HCT116 (cell line): Measurements from ENCODE around the gene PACRG. TPM values are rescaled to one million over a fixed set of nuclear protein-coding genes. Genes with fewer than 3 reads are reported as not detected.

Experiments used
- ATAC-seq: fragments of 200-7000 bp; cut with Tn5 transposase; 2 replicates; pipeline ENCODE4 v1.9.1; 2020; ENCODE audit warnings: mild to moderate bottlenecking, moderate library complexity
- BruUV-seq: library from RNA; stranded (reverse); fragments of 400-500 nt; replicated peaks from 2 replicates; lab custom pipeline; 2021; lab: Mats Ljungman, UMichigan
- CTCF ChIA-PET: fragments of 300-600 bp; sonication (Branson Sonifier 250); formaldehyde crosslinking; loops from one replicate; lab custom pipeline; 2021; ENCODE audit warnings: antibody characterized with exemption; lab: Charles Lee
- POLR2A ChIA-PET: fragments of 300-600, 350-600 bp; sonication (Branson Sonifier 250); formaldehyde crosslinking; loops from one replicate; lab custom pipeline; 2021; ENCODE audit warnings: antibody characterized with exemption; lab: Charles Lee
- RAD21 ChIA-PET, 2 experiments: fragments of 300-600 bp; sonication (Branson Sonifier 250); formaldehyde crosslinking; loops; one replicate each; lab custom pipeline; 2023; ENCODE audit warnings: low total read pairs in 2 of 2; ENCODE audit not compliant: uncharacterized antibody in 2 of 2, unreplicated experiment in 2 of 2, low non-redundant PET in 1 of 2; lab: Charles Lee
- DNase-seq: peaks from one replicate; pipeline ENCODE4 v3.0.0-alpha.2; 2010; ENCODE audit warnings: low read depth, low spot score
- H2AFZ ChIP-seq: fragments of 200-600 bp; shearing (Covaris generic), sonication (generic); 2 replicates; pipeline ENCODE4 v1.6.1; 2017; ENCODE audit warnings: low read depth, mixed run types, mixed read lengths, antibody characterized with exemption, low read length; ENCODE audit not compliant: poor library complexity, severe bottlenecking
- H3K27ac ChIP-seq: 2 replicates; pipeline ENCODE4 v1.5.1; 2012; ENCODE audit warnings: low read depth, low read length
- H3K27me3 ChIP-seq: fragments of 200-600 bp; sonication (generic); 2 replicates; pipeline ENCODE4 v1.6.1; 2016; ENCODE audit warnings: mixed run types, low read length, mixed read lengths; ENCODE audit not compliant: insufficient read depth
- H3K36me3 ChIP-seq, 2 experiments: fragments of 200-500 bp in 1 of 2; fragments of 200-600 bp in 1 of 2; sonication (Bioruptor generic) in 1 of 2; sonication (generic) in 1 of 2; 2 replicates each; pipeline versions ENCODE4 v1.5.1 to v1.6.1; 2014 to 2016; ENCODE audit warnings: low read length in 2 of 2, inconsistent platforms in 1 of 2, mixed read lengths in 1 of 2, mixed run types in 1 of 2; ENCODE audit not compliant: insufficient read depth in 2 of 2, control insufficient read depth in 1 of 2
- H3K4me1 ChIP-seq, 2 experiments: fragments of 200-600 bp in 1 of 2; sonication (generic) in 1 of 2; 2 replicates each; pipeline versions ENCODE4 v1.5.1 to v1.6.1; 2012 to 2017; ENCODE audit warnings: low read length in 2 of 2, inconsistent platforms in 1 of 2, mild to moderate bottlenecking in 1 of 2, mixed read lengths in 1 of 2, mixed run types in 1 of 2, moderate library complexity in 1 of 2; ENCODE audit not compliant: insufficient read depth in 2 of 2, control insufficient read depth in 1 of 2
- H3K4me2 ChIP-seq: fragments of 200-600 bp; sonication (generic); 2 replicates; pipeline ENCODE4 v1.6.1; 2017; ENCODE audit warnings: mixed run types, low read length, mixed read lengths
- H3K4me3 ChIP-seq, 2 experiments: fragments of 200-600 bp in 1 of 2; sonication (generic) in 1 of 2; replicated peaks in 1 of 2; 2 replicates each; pipeline ENCODE4 v1.5.1; 2011 to 2016; ENCODE audit warnings: low read length in 2 of 2, control low read depth in 1 of 2, low read depth in 1 of 2, mild to moderate bottlenecking in 1 of 2, mixed read lengths in 1 of 2, mixed run types in 1 of 2
- H3K79me2 ChIP-seq: fragments of 200-600 bp; sonication (generic); 2 replicates; pipeline ENCODE4 v1.6.1; 2017; ENCODE audit warnings: mild to moderate bottlenecking, mixed run types, low read length, moderate library complexity, mixed read lengths; ENCODE audit not compliant: insufficient read depth
- H3K9ac ChIP-seq: fragments of 200-600 bp; sonication (generic); 2 replicates; pipeline ENCODE4 v1.6.1; 2016; ENCODE audit warnings: low read length, mixed read lengths
- H3K9me2 ChIP-seq: fragments of 200-600 bp; sonication (generic), shearing (Covaris generic); 2 replicates; pipeline ENCODE4 v1.6.1; 2017; ENCODE audit warnings: mixed run types, mild to moderate bottlenecking, moderate library complexity; ENCODE audit not compliant: insufficient read depth
- H3K9me3 ChIP-seq, 2 experiments: fragments of 200-500 bp in 1 of 2; fragments of 200-600 bp in 1 of 2; sonication (Bioruptor generic) in 1 of 2; sonication (generic) in 1 of 2; 2 replicates each; pipeline ENCODE4 v1.6.1; 2014 to 2017; ENCODE audit warnings: low read length in 2 of 2, mixed read lengths in 2 of 2, inconsistent platforms in 1 of 2, low read depth in 1 of 2, mild to moderate bottlenecking in 1 of 2, mixed run types in 1 of 2, moderate library complexity in 1 of 2; ENCODE audit not compliant: control insufficient read depth in 1 of 2, insufficient read depth in 1 of 2
- H4K20me1 ChIP-seq: fragments of 200-600 bp; sonication (generic), shearing (Covaris generic); 2 replicates; pipeline ENCODE4 v1.6.1; 2017; ENCODE audit warnings: mixed run types, mild to moderate bottlenecking, moderate library complexity; ENCODE audit not compliant: insufficient read depth
- EGR1 ChIP-seq: IDR thresholded peaks from 2 replicates; pipeline ENCODE4 v1.6.1; 2012; ENCODE audit warnings: low read depth
- ELF1 ChIP-seq: IDR thresholded peaks from 2 replicates; pipeline ENCODE4 v1.6.1; 2012; ENCODE audit warnings: low read depth, borderline replicate concordance
- EZH2phosphoT487 ChIP-seq: fragments of 200-600 bp; IDR thresholded peaks from 2 replicates; pipeline ENCODE4 v1.6.1; 2018; ENCODE audit warnings: antibody characterized with exemption, borderline replicate concordance
- POLR2A ChIP-seq: IDR thresholded peaks from 2 replicates; pipeline ENCODE4 v1.7.0; 2011; ENCODE audit warnings: borderline replicate concordance; ENCODE audit not compliant: insufficient read depth, insufficient read length; ENCODE audit errors: extremely low read depth
- POLR2AphosphoS5 ChIP-seq: IDR thresholded peaks from 2 replicates; pipeline ENCODE4 v1.6.1; 2011; ENCODE audit warnings: mild to moderate bottlenecking, low read depth, low read length, moderate library complexity
- SP1 ChIP-seq: IDR thresholded peaks from 2 replicates; pipeline ENCODE4 v1.6.1; 2012; ENCODE audit warnings: low read depth
- YY1 ChIP-seq: IDR thresholded peaks from 2 replicates; pipeline ENCODE4 v1.6.1; 2011; ENCODE audit warnings: low read length, low read depth, moderate library complexity, mild to moderate bottlenecking; ENCODE audit not compliant: insufficient replicate concordance; ENCODE audit errors: extremely low read depth
- ZNF274 ChIP-seq: fragments of 200-500 bp; sonication (Bioruptor generic); IDR thresholded peaks from 2 replicates; pipeline ENCODE4 v1.6.1; 2014; ENCODE audit warnings: mild to moderate bottlenecking, low read depth, low read length, inconsistent platforms
- intact Hi-C: fragments of 100-400 bp; cut with micrococcal nuclease; formaldehyde crosslinking; loops from 2 replicates; pipeline ENCODE4 v1.10.0; 2022
- total RNA-seq: library from RNA; stranded (reverse); gene quantifications from one replicate; pipeline ENCODE4 v1.2.1, GENCODE V29; 2021; ENCODE audit not compliant: unreplicated experiment
- TF ChIP-seq, protein P1 (sequence below): IDR thresholded peaks from 2 replicates; pipeline ENCODE4 v1.6.1; 2012; ENCODE audit warnings: low read depth

Gene PACRG
- total RNA-seq, 1 experiment from 2014 or later, result 0.71 TPM

DNA sequence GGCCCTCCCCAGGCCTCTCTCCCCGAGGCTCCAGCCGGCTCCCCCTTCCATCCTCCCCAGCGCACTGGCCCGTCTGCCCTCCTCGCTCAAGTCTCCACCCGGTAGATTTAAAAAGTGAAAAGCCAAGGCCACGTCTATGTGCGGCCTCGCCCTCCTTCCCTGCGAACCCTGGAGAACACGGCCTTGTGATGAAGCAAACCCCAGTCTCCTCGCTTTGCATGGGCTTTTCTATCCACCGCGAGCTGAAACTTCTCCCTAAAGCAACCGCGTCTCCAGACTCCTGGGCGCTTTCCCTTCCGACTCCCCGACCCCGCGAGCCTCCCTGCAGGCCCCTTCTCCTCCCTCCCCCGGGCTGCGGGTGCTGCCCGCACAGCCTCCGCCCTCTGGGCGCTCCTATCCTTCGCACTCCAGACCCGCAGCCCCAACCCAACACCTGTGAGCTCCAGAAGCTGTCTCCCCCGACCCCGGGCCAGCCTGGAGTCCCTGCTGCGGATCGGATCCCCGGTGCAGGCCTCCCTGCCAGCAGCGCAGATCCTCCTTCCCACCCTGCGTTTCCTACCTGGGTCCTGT, 421.6 kb downstream of the PACRG start:
- H3K79me2 ChIP-seq, result no peaks in the 10 kb centered on the region
- H2AFZ ChIP-seq, result no peak overlapping the region
- no peak overlapping the region for H3K27ac ChIP-seq
- ATAC-seq (no peak), DNase-seq (no peak)
- H3K9me3 ChIP-seq, result peaks cover 0 to 3% of the 10 kb centered on the region in 2 experiments; a peak in 2 of 4 replicates
- RAD21 ChIA-PET, result no interaction called here
- H3K36me3 ChIP-seq, result no peaks in the 10 kb centered on the region
- H3K4me1 ChIP-seq, result no peaks in the 10 kb centered on the region
- CTCF ChIA-PET, result no interaction called here
- no peaks in the 10 kb centered on the region for H4K20me1 ChIP-seq
- no peak overlapping the region for H3K4me2 ChIP-seq
- H3K9ac ChIP-seq, result no peak overlapping the region
- H3K27me3 ChIP-seq, result no peaks in the 10 kb centered on the region
- intact Hi-C loops, result no loop called here
- BruUV-seq, result no TSS peak
- no peak overlapping the region for H3K4me3 ChIP-seq
- H3K9me2 ChIP-seq, result no peaks in the 10 kb centered on the region
- POLR2A ChIA-PET, result no interaction called here
- no peak for TF ChIP-seq POLR2A
- TF ChIP-seq EGR1, result no peak
- TF ChIP-seq EZH2phosphoT487, result no peak
- TF ChIP-seq, protein P1, sequence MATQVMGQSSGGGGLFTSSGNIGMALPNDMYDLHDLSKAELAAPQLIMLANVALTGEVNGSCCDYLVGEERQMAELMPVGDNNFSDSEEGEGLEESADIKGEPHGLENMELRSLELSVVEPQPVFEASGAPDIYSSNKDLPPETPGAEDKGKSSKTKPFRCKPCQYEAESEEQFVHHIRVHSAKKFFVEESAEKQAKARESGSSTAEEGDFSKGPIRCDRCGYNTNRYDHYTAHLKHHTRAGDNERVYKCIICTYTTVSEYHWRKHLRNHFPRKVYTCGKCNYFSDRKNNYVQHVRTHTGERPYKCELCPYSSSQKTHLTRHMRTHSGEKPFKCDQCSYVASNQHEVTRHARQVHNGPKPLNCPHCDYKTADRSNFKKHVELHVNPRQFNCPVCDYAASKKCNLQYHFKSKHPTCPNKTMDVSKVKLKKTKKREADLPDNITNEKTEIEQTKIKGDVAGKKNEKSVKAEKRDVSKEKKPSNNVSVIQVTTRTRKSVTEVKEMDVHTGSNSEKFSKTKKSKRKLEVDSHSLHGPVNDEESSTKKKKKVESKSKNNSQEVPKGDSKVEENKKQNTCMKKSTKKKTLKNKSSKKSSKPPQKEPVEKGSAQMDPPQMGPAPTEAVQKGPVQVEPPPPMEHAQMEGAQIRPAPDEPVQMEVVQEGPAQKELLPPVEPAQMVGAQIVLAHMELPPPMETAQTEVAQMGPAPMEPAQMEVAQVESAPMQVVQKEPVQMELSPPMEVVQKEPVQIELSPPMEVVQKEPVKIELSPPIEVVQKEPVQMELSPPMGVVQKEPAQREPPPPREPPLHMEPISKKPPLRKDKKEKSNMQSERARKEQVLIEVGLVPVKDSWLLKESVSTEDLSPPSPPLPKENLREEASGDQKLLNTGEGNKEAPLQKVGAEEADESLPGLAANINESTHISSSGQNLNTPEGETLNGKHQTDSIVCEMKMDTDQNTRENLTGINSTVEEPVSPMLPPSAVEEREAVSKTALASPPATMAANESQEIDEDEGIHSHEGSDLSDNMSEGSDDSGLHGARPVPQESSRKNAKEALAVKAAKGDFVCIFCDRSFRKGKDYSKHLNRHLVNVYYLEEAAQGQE, result no peak
- no peak for TF ChIP-seq SP1
- TF ChIP-seq ZNF274, result no peak
- no peak for TF ChIP-seq YY1
- no peak for TF ChIP-seq POLR2AphosphoS5
- no peak for TF ChIP-seq ELF1
